D721Med (cell line): Measurements from ENCODE around the gene CDK5.
A peak's percentile ranks its signal among the peaks of the same experiment; 100 is the strongest.

Experiments
- DNase-seq: peaks from one replicate; pipeline ENCODE4 v3.0.0; 2011; ENCODE audit warnings: low spot score; ENCODE audit not compliant: insufficient read length
- FAIRE-seq: peaks from 2 replicates; lab custom pipeline; 2011; peaks lifted over from hg19 to GRCh38; lab: Jason Lieb, UNC
- TF ChIP-seq, protein P1 (sequence below): IDR thresholded peaks from 2 replicates; pipeline ENCODE4 v1.5.1; 2012; ENCODE audit warnings: mild to moderate bottlenecking, control low read depth; ENCODE audit not compliant: insufficient read depth; ENCODE audit errors: missing control alignments

The CDK5 gene

DNA sequence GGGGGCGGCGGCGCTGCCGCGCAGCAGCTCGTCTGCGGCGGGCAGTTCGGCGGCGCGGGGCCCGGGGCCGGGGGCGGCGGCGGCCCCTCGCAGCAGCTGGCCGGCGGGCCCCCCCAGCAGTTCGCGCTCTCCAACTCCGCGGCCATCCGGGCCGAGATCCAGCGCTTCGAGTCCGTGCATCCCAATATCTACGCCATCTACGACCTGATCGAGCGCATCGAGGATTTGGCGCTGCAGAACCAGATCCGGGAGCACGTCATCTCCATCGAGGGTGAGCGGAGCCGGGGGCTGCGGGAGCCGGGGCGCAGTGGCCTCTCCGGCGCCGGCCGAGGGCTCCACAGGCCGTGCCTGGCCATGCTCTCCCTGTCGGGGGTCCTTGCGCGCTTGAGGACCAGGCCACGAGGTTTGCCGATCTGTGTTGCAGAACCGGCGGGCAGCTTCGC is 29.1 kb upstream of the CDK5 start:
- DNase-seq (no peak), FAIRE-seq (no peak)

DNA sequence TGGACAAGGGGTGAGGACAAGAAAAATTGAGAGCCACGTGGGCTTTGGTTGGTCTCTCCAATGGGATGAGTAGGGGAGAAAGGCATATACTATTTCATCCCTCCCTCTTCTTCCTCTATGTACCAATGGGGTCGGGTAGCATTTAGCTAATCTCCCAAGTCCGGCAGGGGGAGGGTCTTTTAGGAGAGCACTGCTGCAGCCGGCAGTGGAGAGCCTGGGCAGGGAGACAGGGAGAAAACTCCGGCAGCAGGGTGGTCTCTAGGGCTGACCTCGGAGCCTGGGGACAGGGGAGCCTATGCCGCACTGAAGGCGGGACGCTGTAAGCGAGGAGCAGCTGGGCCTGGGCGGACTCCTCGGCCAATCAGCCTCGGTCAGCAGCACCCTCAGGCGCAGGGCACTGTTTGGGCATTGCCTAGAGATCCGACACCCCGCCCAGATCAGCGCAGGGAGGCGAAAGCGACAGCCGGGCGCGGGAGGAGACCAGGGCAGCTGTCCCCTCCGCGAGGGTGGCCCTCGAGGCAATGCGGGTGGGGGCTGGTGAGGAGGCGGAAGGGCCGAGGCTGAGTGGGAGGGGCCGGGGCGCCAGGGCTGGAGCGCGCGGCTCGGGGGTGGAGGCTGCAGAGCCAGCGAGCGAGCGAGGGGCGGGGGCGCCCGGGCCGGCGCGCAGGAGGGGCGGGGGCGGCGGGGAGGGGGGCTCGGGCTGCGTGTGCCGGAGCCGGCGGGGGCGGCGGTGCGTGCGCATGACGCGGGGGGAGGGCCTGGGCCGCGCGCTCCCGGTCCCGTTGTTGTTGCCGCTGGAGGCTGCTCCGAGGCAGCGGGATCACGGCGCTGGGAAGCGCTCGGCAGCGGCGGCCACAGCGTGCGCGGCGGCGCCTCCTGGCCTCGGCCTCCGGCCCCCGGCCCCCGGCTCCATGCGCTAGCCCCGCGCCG is 28.3 kb upstream of the CDK5 start, which contains the start of gene AGAP3:
Gene AGAP3, plus strand, starts transcription at position 785 of the 930 bp plus-strand sequence. CDS start 267 bp downstream, outside the sequence.
- TF ChIP-seq, protein P1, sequence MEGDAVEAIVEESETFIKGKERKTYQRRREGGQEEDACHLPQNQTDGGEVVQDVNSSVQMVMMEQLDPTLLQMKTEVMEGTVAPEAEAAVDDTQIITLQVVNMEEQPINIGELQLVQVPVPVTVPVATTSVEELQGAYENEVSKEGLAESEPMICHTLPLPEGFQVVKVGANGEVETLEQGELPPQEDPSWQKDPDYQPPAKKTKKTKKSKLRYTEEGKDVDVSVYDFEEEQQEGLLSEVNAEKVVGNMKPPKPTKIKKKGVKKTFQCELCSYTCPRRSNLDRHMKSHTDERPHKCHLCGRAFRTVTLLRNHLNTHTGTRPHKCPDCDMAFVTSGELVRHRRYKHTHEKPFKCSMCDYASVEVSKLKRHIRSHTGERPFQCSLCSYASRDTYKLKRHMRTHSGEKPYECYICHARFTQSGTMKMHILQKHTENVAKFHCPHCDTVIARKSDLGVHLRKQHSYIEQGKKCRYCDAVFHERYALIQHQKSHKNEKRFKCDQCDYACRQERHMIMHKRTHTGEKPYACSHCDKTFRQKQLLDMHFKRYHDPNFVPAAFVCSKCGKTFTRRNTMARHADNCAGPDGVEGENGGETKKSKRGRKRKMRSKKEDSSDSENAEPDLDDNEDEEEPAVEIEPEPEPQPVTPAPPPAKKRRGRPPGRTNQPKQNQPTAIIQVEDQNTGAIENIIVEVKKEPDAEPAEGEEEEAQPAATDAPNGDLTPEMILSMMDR: no peak
- FAIRE-seq (no peak), DNase-seq (peak; percentile 87)

More for the DNA sequence above, 29.1 kb upstream of the CDK5 start:
- TF ChIP-seq, protein P1: no peak

GRCh38 chr7:151085329-151085690 is 27.6 kb upstream of the CDK5 start:
- TF ChIP-seq, protein P1: no peak
- FAIRE-seq (no peak), DNase-seq (no peak)

DNA sequence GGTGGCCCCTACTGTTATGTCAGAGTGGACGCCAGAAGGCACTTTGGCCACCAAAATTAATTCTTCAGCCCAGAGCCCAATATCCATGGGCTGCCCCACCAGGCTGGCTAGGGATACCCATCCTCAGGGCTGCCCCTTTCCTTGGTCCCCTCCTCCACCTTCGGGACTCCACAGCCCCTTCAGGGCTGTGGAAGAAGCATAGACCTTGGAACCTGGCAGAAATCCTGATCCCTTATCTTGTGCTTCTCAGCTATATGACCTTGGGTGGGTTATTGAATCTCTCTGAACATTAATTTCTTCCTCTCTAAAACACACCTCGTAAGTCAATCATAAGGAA is 26.1 kb upstream of the CDK5 start:
- FAIRE-seq (no peak), DNase-seq (no peak)
- TF ChIP-seq, protein P1: no peak

- peak; percentile 83 for DNase-seq
- FAIRE-seq: no peak
- TF ChIP-seq, protein P1: no peak
Measured at GRCh38 chr7:151083071-151083823, 25.6 kb upstream of the CDK5 start, which contains the start of gene TMUB1. Gene TMUB1, minus strand, starts transcription at chr7:151083493. Its CDS starts 930 bp downstream, at chr7:151082563.

DNA sequence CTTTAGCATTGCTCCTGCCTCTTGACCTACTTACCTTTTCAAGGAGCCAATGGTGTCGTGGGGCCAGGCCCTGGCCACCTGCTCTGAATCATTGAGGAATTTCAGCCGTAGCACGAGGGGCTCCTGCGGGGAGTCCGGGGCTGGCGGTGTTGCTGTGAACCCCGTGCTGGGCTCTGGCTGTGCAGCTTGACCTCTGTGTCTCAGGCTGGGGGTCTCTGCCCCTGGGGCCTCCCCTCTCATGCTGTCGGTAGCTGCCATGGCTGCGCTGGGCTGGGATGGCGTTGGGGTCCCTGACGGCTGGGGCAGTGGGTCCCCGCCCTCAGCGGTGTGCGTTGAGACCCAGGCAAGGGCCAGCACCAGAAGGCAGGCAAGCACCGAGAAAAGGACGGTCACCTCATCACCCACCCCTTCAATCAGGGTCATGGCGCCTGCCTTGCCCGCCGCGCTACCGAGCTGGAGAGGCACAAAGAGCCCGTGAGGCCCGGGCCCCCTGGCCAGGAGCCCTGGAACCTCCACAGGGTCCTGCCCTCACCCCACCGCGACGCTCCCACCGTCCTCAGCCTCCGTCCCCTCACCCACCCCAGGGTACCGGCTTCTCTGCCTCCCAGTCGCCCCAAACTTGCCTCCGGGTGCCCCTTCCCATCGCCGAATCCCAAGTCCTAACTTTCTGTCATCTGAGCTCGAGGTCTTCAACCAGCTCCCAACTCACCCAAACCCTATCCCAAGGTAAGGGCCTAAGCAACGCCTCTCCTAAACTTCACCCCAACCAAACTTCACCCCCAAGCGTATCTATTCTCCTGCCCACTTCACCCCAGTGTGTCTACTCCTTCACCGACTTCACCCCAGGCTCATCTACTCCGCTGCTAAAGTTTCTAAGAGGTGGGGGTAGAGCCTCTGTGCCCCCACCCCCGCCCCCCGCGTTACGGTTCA is 24.7 kb upstream of the CDK5 start:
- DNase-seq (no peak), FAIRE-seq (no peak)
- TF ChIP-seq, protein P1: no peak
